H9 (cell line): ENCODE measurements around the gene VPS26A. TPM values are rescaled to one million over a fixed set of nuclear protein-coding genes. Genes with fewer than 3 reads are reported as not detected.

ENCODE experiments used
- DNase-seq: peaks from one replicate; pipeline ENCODE4 v3.0.0-alpha.2; 2017
- H2AFZ ChIP-seq: one replicate; pipeline ENCODE4 v1.6.1; 2013; ENCODE audit warnings: mild to moderate bottlenecking, low read length, control low read depth, moderate library complexity
- H2AK5ac ChIP-seq: 2 replicates; pipeline ENCODE4 v1.6.1; 2013; ENCODE audit warnings: low read length, control low read depth, mixed read lengths; ENCODE audit not compliant: insufficient read length
- H2BK120ac ChIP-seq: one replicate; pipeline ENCODE4 v1.6.1; 2013; ENCODE audit warnings: low read depth, mild to moderate bottlenecking, low read length, control low read depth, inconsistent platforms; ENCODE audit not compliant: poor library complexity, severe bottlenecking
- H2BK12ac ChIP-seq: 2 replicates; pipeline ENCODE4 v1.6.1; 2013; ENCODE audit warnings: low read length, control low read depth, mixed read lengths, low read depth; ENCODE audit not compliant: insufficient read length
- H2BK15ac ChIP-seq: 2 replicates; pipeline ENCODE4 v1.6.1; 2013; ENCODE audit warnings: low read depth, low read length, control low read depth
- H2BK20ac ChIP-seq: one replicate; pipeline ENCODE4 v1.6.1; 2013; ENCODE audit warnings: low read depth, mild to moderate bottlenecking, low read length, control low read depth, inconsistent platforms; ENCODE audit not compliant: poor library complexity, severe bottlenecking
- H2BK5ac ChIP-seq: 2 replicates; pipeline ENCODE4 v1.6.1; 2013; ENCODE audit warnings: low read length, control low read depth, mixed read lengths; ENCODE audit not compliant: insufficient read length
- H3K14ac ChIP-seq: 2 replicates; pipeline ENCODE4 v1.6.1; 2013; ENCODE audit warnings: low read length, control low read depth; ENCODE audit not compliant: insufficient read depth
- H3K18ac ChIP-seq: 2 replicates; pipeline ENCODE4 v1.6.1; 2013; ENCODE audit warnings: low read depth, mild to moderate bottlenecking, mixed read lengths, low read length, control low read depth; ENCODE audit not compliant: insufficient read length
- H3K23ac ChIP-seq: 2 replicates; pipeline ENCODE4 v1.6.1; 2013; ENCODE audit warnings: low read length, control low read depth, mixed read lengths, low read depth; ENCODE audit not compliant: insufficient read length
- H3K23me2 ChIP-seq: 2 replicates; pipeline ENCODE4 v1.6.1; 2013; ENCODE audit warnings: low read depth, mild to moderate bottlenecking, mixed read lengths, low read length, control low read depth; ENCODE audit not compliant: insufficient read length, poor library complexity, severe bottlenecking
- H3K27ac ChIP-seq: 2 replicates; pipeline ENCODE4 v1.5.1; 2013; ENCODE audit warnings: low read length, control low read depth, mixed read lengths, low read depth; ENCODE audit not compliant: insufficient read length
- H3K27me3 ChIP-seq: 2 replicates; pipeline ENCODE4 v1.6.1; 2013; ENCODE audit warnings: low read length, control low read depth, inconsistent platforms; ENCODE audit not compliant: insufficient read depth
- H3K4ac ChIP-seq: 2 replicates; pipeline ENCODE4 v1.6.1; 2013; ENCODE audit warnings: low read depth, mild to moderate bottlenecking, control low read depth, inconsistent platforms, low read length, moderate library complexity
- H3K4me1 ChIP-seq: 2 replicates; pipeline ENCODE4 v1.6.1; 2013; ENCODE audit warnings: low read length, control low read depth, inconsistent platforms; ENCODE audit not compliant: insufficient read depth
- H3K4me2 ChIP-seq: 2 replicates; pipeline ENCODE4 v1.6.1; 2013; ENCODE audit warnings: low read length, control low read depth, mixed read lengths; ENCODE audit not compliant: insufficient read length, insufficient read depth
- H3K56ac ChIP-seq: 2 replicates; pipeline ENCODE4 v1.6.1; 2013; ENCODE audit warnings: low read depth, mild to moderate bottlenecking, mixed read lengths, low read length, control low read depth; ENCODE audit not compliant: insufficient read length
- H3K79me1 ChIP-seq: 2 replicates; pipeline ENCODE4 v1.6.1; 2013; ENCODE audit warnings: low read depth, mild to moderate bottlenecking, moderate library complexity, low read length, control low read depth, inconsistent platforms; ENCODE audit not compliant: insufficient read depth, poor library complexity, severe bottlenecking
- H3K79me2 ChIP-seq: 2 replicates; pipeline ENCODE4 v1.6.1; 2013; ENCODE audit warnings: low read length, control low read depth, inconsistent platforms; ENCODE audit not compliant: insufficient read depth
- H3K9ac ChIP-seq: 2 replicates; pipeline ENCODE4 v1.6.1; 2013; ENCODE audit warnings: low read length, control low read depth, mixed read lengths; ENCODE audit not compliant: insufficient read length; ENCODE audit errors: extremely low read depth
- H3K9me3 ChIP-seq: one replicate; pipeline ENCODE4 v1.6.1; 2013; ENCODE audit warnings: low read depth, low read length, inconsistent platforms; ENCODE audit not compliant: control insufficient read depth
- H3T11ph ChIP-seq: one replicate; pipeline ENCODE4 v1.6.1; 2013; ENCODE audit warnings: mild to moderate bottlenecking, low read length, control low read depth, inconsistent platforms
- H4K20me1 ChIP-seq: one replicate; pipeline ENCODE4 v1.6.1; 2013; ENCODE audit not compliant: control insufficient read depth, insufficient read length, insufficient read depth
- H4K5ac ChIP-seq: 2 replicates; pipeline ENCODE4 v1.6.1; 2013; ENCODE audit warnings: low read depth, mild to moderate bottlenecking, mixed read lengths, low read length, control low read depth; ENCODE audit not compliant: insufficient read length
- H4K8ac ChIP-seq: replicated peaks from 2 replicates; pipeline ENCODE4 v1.6.1; 2013; ENCODE audit warnings: low read length, control low read depth, mixed read lengths, low read depth; ENCODE audit not compliant: insufficient read length
- H4K91ac ChIP-seq: 2 replicates; pipeline ENCODE4 v1.6.1; 2013; ENCODE audit warnings: low read depth, mild to moderate bottlenecking, moderate library complexity, mixed read lengths, low read length, control low read depth; ENCODE audit not compliant: insufficient read length
- H3K27ac Mint-ChIP-seq, 3 experiments: 2 replicates in 2 of 3; 3 replicates in 1 of 3; pipeline ENCODE4 v1.8.0; 2020 to 2021; ENCODE audit warnings: mixed read lengths in 3 of 3, mild to moderate bottlenecking in 1 of 3, moderate library complexity in 1 of 3
- H3K27me3 Mint-ChIP-seq: 2 replicates; pipeline ENCODE4 v1.8.0; 2021; ENCODE audit warnings: low read depth, mild to moderate bottlenecking, moderate library complexity, mixed read lengths
- H3K36me3 Mint-ChIP-seq, 3 experiments: 2 replicates in 2 of 3; 3 replicates in 1 of 3; pipeline ENCODE4 v1.8.0; 2020 to 2021; ENCODE audit warnings: low read depth in 3 of 3, mixed read lengths in 3 of 3; ENCODE audit not compliant: insufficient read depth in 1 of 3
- H3K4me1 Mint-ChIP-seq, 2 experiments: 2 replicates each; pipeline ENCODE4 v1.8.0; 2020; ENCODE audit warnings: mixed read lengths in 2 of 2
- H3K4me3 Mint-ChIP-seq, 2 experiments: 2 replicates in 1 of 2; 3 replicates in 1 of 2; pipeline ENCODE4 v1.8.0; 2020 to 2021; ENCODE audit warnings: mild to moderate bottlenecking in 2 of 2, mixed read lengths in 2 of 2, moderate library complexity in 1 of 2
- H3K9me3 Mint-ChIP-seq, 2 experiments: 2 replicates in 1 of 2; 3 replicates in 1 of 2; pipeline ENCODE4 v1.8.0; 2020; ENCODE audit warnings: mild to moderate bottlenecking in 2 of 2, mixed read lengths in 2 of 2, moderate library complexity in 1 of 2
- WGBS: extraction: QIAGEN DNeasy Blood & Tissue Kit; methylation state at CpG from one replicate; pipeline ENCODE4 v1.1.7; 2013; ENCODE audit warnings: missing lambda C conversion rate, low lambda C conversion rate, mixed read lengths; ENCODE audit not compliant: insufficient read length; ENCODE audit errors: extremely low coverage; 5-methylcytosine and 5-hydroxymethylcytosine counted together
- total RNA-seq: library from RNA; stranded (reverse); gene quantifications from 2 replicates; pipeline ENCODE4 v1.2.1, GENCODE V29; 2021
- TF ChIP-seq, protein P1 (sequence below): fragments of 200-600 bp; sonication (generic); conservative IDR thresholded peaks from 3 replicates; pipeline ENCODE4 v1.8.0; 2021; ENCODE audit warnings: antibody characterized with exemption, mild to moderate bottlenecking

VPS26A gene
- total RNA-seq, 1 experiment from 2014 or later, result 41.8 TPM

DNA sequence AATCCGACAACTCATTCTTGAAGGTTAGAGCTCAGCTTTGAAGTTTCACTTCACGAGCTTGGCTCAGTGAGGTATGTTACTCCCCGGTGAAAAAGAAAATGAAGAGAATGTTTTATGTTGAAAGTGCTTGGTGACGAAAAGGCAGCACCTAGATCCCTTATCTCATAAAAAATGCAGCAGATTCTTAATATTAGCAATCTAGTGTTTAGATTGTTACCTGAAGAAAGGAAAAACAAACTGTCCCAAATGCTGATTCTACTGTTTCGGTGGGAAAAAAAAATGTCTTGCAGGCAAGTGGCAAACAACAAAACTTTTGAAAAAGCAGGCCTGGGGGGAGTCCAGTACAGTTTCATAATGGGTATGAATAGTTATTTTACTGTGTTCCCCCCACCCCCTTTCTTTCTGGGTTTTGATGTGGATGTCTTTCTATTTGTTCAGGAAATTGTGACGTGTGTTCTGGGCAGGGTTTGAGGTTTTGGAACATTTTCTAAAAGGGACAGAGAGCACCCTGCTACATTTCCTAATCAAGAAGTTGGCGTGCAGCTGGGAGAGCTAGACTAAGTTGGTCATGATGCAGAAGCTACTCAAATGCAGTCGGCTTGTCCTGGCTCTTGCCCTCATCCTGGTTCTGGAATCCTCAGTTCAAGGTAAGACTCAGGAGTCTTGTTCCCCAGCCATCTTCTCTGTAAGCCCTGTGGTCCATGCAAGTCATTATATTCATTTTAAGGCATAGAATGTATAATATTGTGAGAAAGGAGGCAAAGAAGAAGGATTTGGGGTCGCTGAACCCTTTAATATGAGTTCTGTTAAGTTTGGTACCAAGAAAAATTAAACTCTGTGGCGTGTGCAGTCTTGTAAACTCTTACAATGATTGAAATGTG is 36.1 kb upstream of the VPS26A start, which contains the start of gene SRGN:
TSS of gene SRGN (plus strand) at position 514 of the 881 bp plus-strand sequence. CDS start at position 569, 55 bp downstream.
- Mint-ChIP-seq H3K27ac (no peak within 1 kb of the TSS), H3K4me1 (peaks cover 16 to 22% of the 10 kb centered on the region in 2 experiments), H3K36me3 (no peaks in the 10 kb centered on the region), H3K4me3 (no peak within 1 kb of the TSS), H3K9me3 (no peaks in the 10 kb centered on the region), H3K27me3 (no peaks in the 10 kb centered on the region; the same call in 1 of the 2 replicates)
- H2BK12ac ChIP-seq, result no peak within 1 kb of the TSS
- no CpG with 5 or more reads among the region's 10 CpGs for WGBS
- H2AK5ac ChIP-seq, result no peak within 1 kb of the TSS
- H3K23me2 ChIP-seq, result no peaks in the 10 kb centered on the region
- H3K56ac ChIP-seq, result no peak within 1 kb of the TSS
- H3K79me1 ChIP-seq, result no peaks in the 10 kb centered on the region
- no peak for DNase-seq
- H3K4me1 ChIP-seq, result no peaks in the 10 kb centered on the region
- no peak within 1 kb of the TSS for H3K14ac ChIP-seq
- no peaks in the 10 kb centered on the region for H3K27me3 ChIP-seq
- no peak within 1 kb of the TSS for H3T11ph ChIP-seq
- no peak within 1 kb of the TSS for H3K4ac ChIP-seq
- H2AFZ ChIP-seq, result no peak within 1 kb of the TSS
- TF ChIP-seq, protein P1, sequence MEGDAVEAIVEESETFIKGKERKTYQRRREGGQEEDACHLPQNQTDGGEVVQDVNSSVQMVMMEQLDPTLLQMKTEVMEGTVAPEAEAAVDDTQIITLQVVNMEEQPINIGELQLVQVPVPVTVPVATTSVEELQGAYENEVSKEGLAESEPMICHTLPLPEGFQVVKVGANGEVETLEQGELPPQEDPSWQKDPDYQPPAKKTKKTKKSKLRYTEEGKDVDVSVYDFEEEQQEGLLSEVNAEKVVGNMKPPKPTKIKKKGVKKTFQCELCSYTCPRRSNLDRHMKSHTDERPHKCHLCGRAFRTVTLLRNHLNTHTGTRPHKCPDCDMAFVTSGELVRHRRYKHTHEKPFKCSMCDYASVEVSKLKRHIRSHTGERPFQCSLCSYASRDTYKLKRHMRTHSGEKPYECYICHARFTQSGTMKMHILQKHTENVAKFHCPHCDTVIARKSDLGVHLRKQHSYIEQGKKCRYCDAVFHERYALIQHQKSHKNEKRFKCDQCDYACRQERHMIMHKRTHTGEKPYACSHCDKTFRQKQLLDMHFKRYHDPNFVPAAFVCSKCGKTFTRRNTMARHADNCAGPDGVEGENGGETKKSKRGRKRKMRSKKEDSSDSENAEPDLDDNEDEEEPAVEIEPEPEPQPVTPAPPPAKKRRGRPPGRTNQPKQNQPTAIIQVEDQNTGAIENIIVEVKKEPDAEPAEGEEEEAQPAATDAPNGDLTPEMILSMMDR, result no peak
- H4K5ac ChIP-seq, result no peak within 1 kb of the TSS
- H3K9me3 ChIP-seq, result no peaks in the 10 kb centered on the region
- H3K79me2 ChIP-seq, result no peaks in the 10 kb centered on the region
- no peak within 1 kb of the TSS for H3K4me2 ChIP-seq
- no peak within 1 kb of the TSS for H3K18ac ChIP-seq
- no peak within 1 kb of the TSS for H2BK15ac ChIP-seq
- H2BK5ac ChIP-seq, result no peak within 1 kb of the TSS
- no peak within 1 kb of the TSS for H3K23ac ChIP-seq
- no peak within 1 kb of the TSS for H3K9ac ChIP-seq
- H2BK20ac ChIP-seq, result no peak within 1 kb of the TSS
- no peak within 1 kb of the TSS for H4K91ac ChIP-seq
- no peaks in the 10 kb centered on the region for H4K20me1 ChIP-seq
- no peak within 1 kb of the TSS for H3K27ac ChIP-seq
- no peak within 1 kb of the TSS for H2BK120ac ChIP-seq
- no peak within 1 kb of the TSS for H4K8ac ChIP-seq
